HG02840 (cell line): Measurements from ENCODE around the gene TPO.

Experiments used
- ATAC-seq: cut with Tn5 transposase; IDR thresholded peaks from one replicate; pipeline ENCODE4 v1.9.1; 2021; ENCODE audit warnings: mild to moderate bottlenecking, moderate library complexity, moderate number of reproducible peaks; ENCODE audit not compliant: unreplicated experiment, low FRiP score

TPO gene

GRCh38 chr2:1517786-1518185, 104.5 kb downstream of the TPO start:
- ATAC-seq = no peak

GRCh38 chr2:1518331-1518803, 105.1 kb downstream of the TPO start:
- no peak for ATAC-seq

GRCh38 chr2:1518867-1519530, 105.7 kb downstream of the TPO start:
- no peak for ATAC-seq

- no peak for ATAC-seq
Observed at GRCh38 chr2:1521191-1521877, 108.1 kb downstream of the TPO start.

- ATAC-seq = no peak
Observed at GRCh38 chr2:1521878-1522830, 108.9 kb downstream of the TPO start.

DNA sequence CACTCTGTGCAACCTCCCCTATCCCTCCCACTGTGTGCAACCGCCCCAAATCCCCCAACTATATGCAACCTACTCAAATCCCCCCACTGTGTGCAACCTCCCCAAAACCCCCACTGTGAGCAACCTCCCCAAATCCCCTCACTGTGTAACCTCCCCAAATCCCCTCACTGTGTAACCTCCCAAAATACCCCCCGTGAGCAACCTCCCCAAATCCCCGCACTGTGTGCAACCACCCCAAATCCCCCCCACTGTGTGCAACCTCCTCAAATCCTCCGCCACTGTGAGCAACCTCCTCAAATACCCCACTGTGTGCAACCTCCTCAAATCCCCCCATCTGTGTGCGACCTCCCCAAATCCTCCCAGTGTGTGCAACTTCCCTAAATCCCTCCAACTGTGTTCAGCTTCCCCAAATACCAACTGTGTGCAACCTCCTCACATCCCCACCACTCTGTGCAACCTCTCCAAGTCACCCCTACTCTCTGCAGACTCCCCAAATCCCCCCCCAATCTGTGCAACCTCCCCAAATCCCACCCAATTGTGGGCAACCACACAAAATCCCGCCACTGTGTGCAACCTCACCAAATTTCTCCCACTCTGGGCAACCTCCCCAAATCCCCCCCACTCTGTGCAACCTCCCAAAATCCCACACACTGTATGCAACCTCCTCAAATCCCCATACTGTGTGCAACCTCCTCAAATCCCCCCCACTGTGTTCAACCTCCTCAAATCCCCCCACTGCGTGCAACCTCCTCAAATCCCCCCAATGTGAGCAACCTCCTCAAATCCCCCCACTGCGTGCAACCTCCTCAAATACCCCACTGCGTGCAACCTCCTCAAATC, 114.1 kb downstream of the TPO start:
- no peak for ATAC-seq

DNA sequence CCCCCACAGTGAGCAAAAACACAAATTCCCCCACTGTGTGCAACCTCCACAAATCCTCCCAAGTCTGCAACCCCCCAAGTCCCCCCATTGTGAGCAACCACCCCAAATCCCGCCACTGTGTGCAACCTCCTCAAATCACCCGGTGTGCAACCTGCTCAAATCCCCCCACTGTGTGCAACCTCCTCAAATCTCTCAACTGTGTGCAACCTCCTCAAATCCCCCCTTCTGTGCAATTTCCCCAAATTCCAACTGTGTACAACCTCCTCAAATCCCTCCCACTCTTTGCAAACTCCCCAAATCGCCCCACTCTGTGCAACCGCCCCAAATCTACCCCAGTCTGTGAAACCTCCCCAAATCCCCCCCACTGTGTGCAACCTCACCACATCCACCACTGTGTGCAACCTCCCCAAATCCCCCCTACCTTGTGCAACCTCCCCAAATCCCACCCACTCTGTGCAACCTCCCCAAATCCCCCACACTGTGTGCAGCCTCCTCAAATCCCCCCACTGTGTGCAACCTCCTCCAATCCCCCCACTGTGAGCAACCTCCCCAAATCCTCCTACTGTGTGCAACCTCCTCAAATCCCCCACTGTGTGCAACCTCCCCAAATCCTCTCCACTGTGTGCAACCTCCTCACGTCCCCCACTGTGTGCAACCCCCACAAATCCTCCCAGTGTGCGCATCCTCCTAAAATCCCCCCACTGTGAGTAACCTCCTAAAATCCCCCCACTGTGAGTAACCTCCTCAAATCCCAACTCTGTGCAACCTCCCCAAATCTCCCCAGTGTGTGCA, 115.2 kb downstream of the TPO start:
- no peak for ATAC-seq

- no peak for ATAC-seq
Observed at GRCh38 chr2:1538663-1539062, 125.4 kb downstream of the TPO start.

GRCh38 chr2:1539441-1539840, 126.2 kb downstream of the TPO start:
- ATAC-seq = no peak

- no peak for ATAC-seq
Observed at GRCh38 chr2:1539973-1540372, 126.7 kb downstream of the TPO start.

- ATAC-seq = no peak
Observed at GRCh38 chr2:1540481-1540880, 127.2 kb downstream of the TPO start.

- ATAC-seq = no peak
Observed at GRCh38 chr2:1541040-1541439, 127.8 kb downstream of the TPO start.

DNA sequence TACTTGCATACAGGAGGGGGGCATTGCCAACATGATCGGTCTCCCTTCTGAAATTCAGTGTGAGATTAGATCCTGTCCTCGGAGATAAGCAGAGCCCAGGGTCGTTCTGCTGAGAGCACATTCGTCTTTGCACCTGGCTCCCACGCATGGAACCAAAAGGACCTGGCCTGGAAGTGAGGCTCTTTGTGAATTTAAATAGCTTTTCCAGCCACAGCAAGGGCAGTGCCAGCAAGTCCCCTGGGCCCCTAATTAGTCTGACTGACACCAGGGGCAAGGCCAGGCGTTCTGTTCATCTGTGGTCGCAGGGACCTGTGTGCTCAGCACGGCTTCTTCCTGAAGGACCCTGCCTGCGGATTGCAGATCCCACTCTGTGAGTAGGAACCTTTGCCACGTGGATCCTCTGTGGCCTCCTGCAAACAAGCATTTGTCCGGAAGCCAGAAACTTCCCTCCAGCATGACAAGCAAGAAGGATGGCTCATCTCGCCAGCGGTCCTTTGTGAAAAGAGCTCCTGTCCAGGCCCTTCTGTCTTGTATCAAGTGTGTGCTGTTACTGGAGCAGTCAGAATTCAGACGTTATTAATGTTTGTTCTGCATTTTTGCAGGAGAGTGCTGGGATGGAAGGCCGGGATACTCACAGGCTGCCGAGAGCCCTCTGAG, 128.7 kb downstream of the TPO start:
- no peak for ATAC-seq

- no peak for ATAC-seq
Observed at GRCh38 chr2:1542971-1543370, 129.7 kb downstream of the TPO start.

DNA sequence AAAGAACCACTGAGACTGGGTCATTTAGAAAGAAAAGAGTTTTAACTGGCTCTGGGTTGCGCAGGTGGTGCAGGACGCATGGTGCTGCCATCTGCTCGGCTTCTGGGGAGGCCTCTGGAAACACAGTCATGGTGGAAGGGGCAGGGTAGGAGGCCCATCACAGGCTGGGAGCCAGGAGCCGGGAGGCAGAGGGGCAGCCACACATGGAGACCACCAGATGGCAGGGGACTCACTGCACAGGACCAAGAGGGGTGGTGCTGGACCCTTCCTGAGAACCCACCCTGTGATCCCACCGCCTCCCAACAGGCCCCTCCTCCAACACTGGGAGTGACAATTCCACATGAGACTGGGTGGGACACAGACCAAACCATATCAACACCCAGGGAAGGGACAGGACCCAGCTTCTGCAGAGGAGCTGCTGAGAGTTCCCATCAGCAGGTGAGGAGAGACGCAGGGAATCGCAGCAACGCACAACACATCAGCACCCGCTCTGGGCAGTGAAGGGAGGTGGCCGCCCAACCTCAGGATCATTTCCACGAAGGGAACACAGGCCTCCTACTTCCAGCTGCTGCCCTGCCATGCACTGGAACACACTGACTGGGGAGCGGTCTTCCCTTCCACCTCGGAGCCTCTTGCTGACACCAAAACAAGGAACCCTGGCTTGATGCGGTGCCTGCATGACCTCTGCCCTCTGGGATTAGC, 130.7 kb downstream of the TPO start:
- ATAC-seq = no peak

- no peak for ATAC-seq
Observed at GRCh38 chr2:1544478-1545069, 131.3 kb downstream of the TPO start.

GRCh38 chr2:1546023-1546591, 132.8 kb downstream of the TPO start:
- no peak for ATAC-seq

- ATAC-seq = no peak
Observed at GRCh38 chr2:1546901-1547300, 133.6 kb downstream of the TPO start.
